GM12878 (cell line): Measurements from ENCODE around the gene TIMM21.

Experiments
- BHLHE40 ChIP-seq, 2 experiments: fragments of 450-650 bp in 1 of 2; IDR thresholded peaks; 2 replicates each; pipeline ENCODE4 v1.6.1; 2011 to 2017; ENCODE audit warnings: low read depth in 2 of 2, borderline replicate concordance in 1 of 2, improper control_type of control experiment in 1 of 2, low read length in 1 of 2, mild to moderate bottlenecking in 1 of 2
- EP300 ChIP-seq, 2 experiments: fragments of 150-350 bp in 1 of 2; IDR thresholded peaks; 2 replicates each; pipeline ENCODE4 v1.6.1; 2011 to 2012; ENCODE audit warnings: low read depth in 2 of 2, low read length in 2 of 2, borderline replicate concordance in 1 of 2, improper control_type of control experiment in 1 of 2, inconsistent platforms in 1 of 2; ENCODE audit not compliant: control insufficient read depth in 1 of 2
- FOS ChIP-seq: IDR thresholded peaks from 3 replicates; pipeline ENCODE4 v1.6.1; 2011; ENCODE audit warnings: borderline replicate concordance; ENCODE audit not compliant: insufficient read length; ENCODE audit errors: extremely low read depth
- KAT2A ChIP-seq: conservative IDR thresholded peaks from 2 replicates; pipeline ENCODE4 v1.6.1; 2011; ENCODE audit warnings: low read depth, low read length; ENCODE audit not compliant: control insufficient read depth
- RB1 ChIP-seq: fragments of 450-650 bp; formaldehyde crosslinking; IDR thresholded peaks from 2 replicates; pipeline ENCODE4 v1.6.1; 2017; ENCODE audit warnings: mild to moderate bottlenecking, borderline replicate concordance
- SIN3A ChIP-seq: IDR thresholded peaks from 2 replicates; pipeline ENCODE4 v1.6.1; 2012; ENCODE audit warnings: low read depth, low read length, improper control_type of control experiment
- YY1 ChIP-seq: IDR thresholded peaks from 2 replicates; pipeline ENCODE4 v1.6.1; 2011; ENCODE audit warnings: low read depth, mild to moderate bottlenecking, low read length
- ZZZ3 ChIP-seq: IDR thresholded peaks from 2 replicates; pipeline ENCODE4 v1.6.1; 2011; ENCODE audit warnings: low read depth; ENCODE audit not compliant: control insufficient read depth, insufficient read length

- no peak for TF ChIP-seq FOS
- no peak for TF ChIP-seq YY1
- no peak for TF ChIP-seq SIN3A
- TF ChIP-seq RB1, result no peak
- no peak for TF ChIP-seq BHLHE40 (IDR thresholded peaks at IDR 0.05; ENCODE audit: borderline replicate concordance in 1 of 2, low read depth in 2 of 2, low read length in 1 of 2)
- TF ChIP-seq EP300 (IDR thresholded peaks at IDR 0.05; ENCODE audit: borderline replicate concordance in 1 of 2, control insufficient read depth in 1 of 2, low read depth in 2 of 2, low read length in 2 of 2), result no peak
- no peak for TF ChIP-seq KAT2A
- no peak for TF ChIP-seq ZZZ3
Observed at GRCh38 chr18:74184875-74185274, 36.6 kb downstream of the TIMM21 start.
